GM18511 (cell line): ENCODE results near the gene MLANA.

ENCODE experiments used
- ATAC-seq: cut with Tn5 transposase; IDR thresholded peaks from one replicate; pipeline ENCODE4 v1.9.1; 2021; ENCODE audit warnings: mild to moderate bottlenecking, moderate library complexity; ENCODE audit not compliant: unreplicated experiment

The MLANA gene

GRCh38 chr9:5897851-5898250, 7.2 kb downstream of the MLANA start:
- no peak for ATAC-seq

- no peak for ATAC-seq
Observed at GRCh38 chr9:5899292-5899691, 8.6 kb downstream of the MLANA start.

- no peak for ATAC-seq
Observed at GRCh38 chr9:5900622-5901021, 9.9 kb downstream of the MLANA start.

- no peak for ATAC-seq
Observed at GRCh38 chr9:5902377-5902776, 11.7 kb downstream of the MLANA start.

GRCh38 chr9:5908918-5909317, 18.2 kb downstream of the MLANA start:
- ATAC-seq: no peak

GRCh38 chr9:5909976-5910375, 19.3 kb downstream of the MLANA start:
- no peak for ATAC-seq

GRCh38 chr9:5910413-5911057, 19.8 kb downstream of the MLANA start:
- ATAC-seq: no peak

GRCh38 chr9:5915438-5915837, 24.7 kb downstream of the MLANA start:
- no peak for ATAC-seq

- ATAC-seq: no peak
Observed at GRCh38 chr9:5917273-5917672, 26.6 kb downstream of the MLANA start.

- no peak for ATAC-seq
Observed at GRCh38 chr9:5917888-5918287, 27.2 kb downstream of the MLANA start.

- no peak for ATAC-seq
Observed at GRCh38 chr9:5918460-5918859, 27.8 kb downstream of the MLANA start.

- ATAC-seq: peak; percentile 87
Observed at GRCh38 chr9:5920860-5921328, 30.2 kb downstream of the MLANA start.

GRCh38 chr9:5922192-5922591, 31.5 kb downstream of the MLANA start:
- ATAC-seq: peak; percentile 55

GRCh38 chr9:5931657-5932056, 41.0 kb downstream of the MLANA start:
- ATAC-seq: no peak

GRCh38 chr9:5938449-5938848, 47.8 kb downstream of the MLANA start:
- no peak for ATAC-seq

GRCh38 chr9:5939530-5939929, 48.8 kb downstream of the MLANA start:
- no peak for ATAC-seq

- no peak for ATAC-seq
Observed at GRCh38 chr9:5941214-5941613, 50.5 kb downstream of the MLANA start.

GRCh38 chr9:5945112-5945511, 54.4 kb downstream of the MLANA start:
- no peak for ATAC-seq

GRCh38 chr9:5947912-5948311, 57.2 kb downstream of the MLANA start:
- peak; percentile 72 for ATAC-seq

GRCh38 chr9:5949103-5949699, 58.5 kb downstream of the MLANA start:
- ATAC-seq: peak; percentile 71

- no peak for ATAC-seq
Observed at GRCh38 chr9:5950261-5950660, 59.6 kb downstream of the MLANA start.

- no peak for ATAC-seq
Observed at GRCh38 chr9:5951686-5952211, 61.1 kb downstream of the MLANA start.
